Measurements from ENCODE around the gene CNTN4.

- TF ChIP-seq CTCF (optimal IDR thresholded peaks at IDR 0.05 in 1 of 3, IDR thresholded peaks at IDR 0.05 in 1 of 3, conservative IDR thresholded peaks at IDR 0.05 in 1 of 3; ENCODE audit: extremely low read depth in 1 of 3, insufficient read depth in 2 of 3, low read length in 3 of 3), result no peak
- TF ChIP-seq EZH2 (IDR thresholded peaks at IDR 0.05; ENCODE audit: low read length), result no peak
Measured at GRCh38 chr3:2106438-2106837, 7.8 kb downstream of the CNTN4 start.

Data from keratinocyte (primary cell).